HFFc6 (cell line): ENCODE measurements around the gene PCDH15. TPM values are rescaled to one million over a fixed set of nuclear protein-coding genes. Genes with fewer than 3 reads are reported as not detected.

ENCODE experiments used
- DNase-seq: peaks from one replicate; pipeline ENCODE4 v3.0.0-alpha.2; 2018
- H3K27ac Mint-ChIP-seq: 2 replicates; pipeline ENCODE4 v1.8.0; 2020; ENCODE audit warnings: mild to moderate bottlenecking, mixed read lengths
- H3K27me3 Mint-ChIP-seq: 2 replicates; pipeline ENCODE4 v1.8.0; 2021; ENCODE audit warnings: mild to moderate bottlenecking, moderate library complexity, mixed read lengths; ENCODE audit not compliant: insufficient read depth
- H3K36me3 Mint-ChIP-seq: 2 replicates; pipeline ENCODE4 v1.8.0; 2021; ENCODE audit warnings: low read depth, mixed read lengths
- H3K4me1 Mint-ChIP-seq: 2 replicates; pipeline ENCODE4 v1.8.0; 2020; ENCODE audit warnings: low read depth, mixed read lengths
- H3K4me3 Mint-ChIP-seq: 2 replicates; pipeline ENCODE4 v1.8.0; 2020; ENCODE audit warnings: mild to moderate bottlenecking, moderate library complexity, mixed read lengths
- H3K9me3 Mint-ChIP-seq: 2 replicates; pipeline ENCODE4 v1.8.0; 2020; ENCODE audit warnings: mild to moderate bottlenecking, mixed read lengths
- CTCF ChIP-seq: fragments of 200-600 bp; sonication (generic); IDR thresholded peaks from 2 replicates; pipeline ENCODE4 v1.5.0; 2021; ENCODE audit warnings: antibody characterized with exemption, mild to moderate bottlenecking
- total RNA-seq, 6 experiments: library from RNA; stranded (reverse); fragmentation: NEBNext Ultra II Directional; extraction: Animal tissue kit (Norgen Biotek cat#: 25700); gene quantifications; 2 replicates in 1 of 6; 3 replicates in 5 of 6; pipeline ENCODE4 v1.2.3, GENCODE V29; 2021

The PCDH15 gene
- total RNA-seq, 6 experiments from 2014 or later: not detected

DNA sequence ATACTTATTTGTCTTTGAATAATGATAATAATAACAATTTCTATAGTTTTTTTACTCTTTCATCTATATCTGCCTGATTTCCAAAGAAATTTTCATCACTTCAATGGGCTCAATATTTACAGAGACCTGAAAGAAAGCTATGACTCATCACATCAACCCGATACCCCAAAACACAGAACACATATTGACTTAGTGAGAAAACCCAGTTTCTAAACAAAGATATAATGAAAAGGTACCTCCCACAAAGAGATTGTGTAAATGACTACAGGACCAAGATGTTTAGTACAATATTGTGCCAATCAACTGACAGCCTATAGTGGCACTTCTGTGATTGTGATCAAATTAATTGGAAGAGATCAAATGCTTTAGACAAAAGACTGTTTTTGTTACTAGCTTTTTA lies 133.9 kb downstream of the PCDH15 start:
- H3K4me1 Mint-ChIP-seq: no peaks in the 10 kb centered on the region
- no peak overlapping the region for H3K4me3 Mint-ChIP-seq
- TF ChIP-seq CTCF: no peak
- H3K9me3 Mint-ChIP-seq: peaks cover 14% of the 10 kb centered on the region
- H3K27ac Mint-ChIP-seq: no peak overlapping the region
- no peaks in the 10 kb centered on the region for H3K36me3 Mint-ChIP-seq
- no peak for DNase-seq
- H3K27me3 Mint-ChIP-seq: no peaks in the 10 kb centered on the region

GRCh38 chr10:54666192-54666591 lies 134.8 kb downstream of the PCDH15 start:
- no peak overlapping the region for H3K4me3 Mint-ChIP-seq
- no peaks in the 10 kb centered on the region for H3K27me3 Mint-ChIP-seq
- no peak for TF ChIP-seq CTCF
- H3K27ac Mint-ChIP-seq: no peak overlapping the region
- DNase-seq: no peak
- no peaks in the 10 kb centered on the region for H3K4me1 Mint-ChIP-seq
- peaks cover 14% of the 10 kb centered on the region for H3K9me3 Mint-ChIP-seq
- H3K36me3 Mint-ChIP-seq: no peaks in the 10 kb centered on the region

DNA sequence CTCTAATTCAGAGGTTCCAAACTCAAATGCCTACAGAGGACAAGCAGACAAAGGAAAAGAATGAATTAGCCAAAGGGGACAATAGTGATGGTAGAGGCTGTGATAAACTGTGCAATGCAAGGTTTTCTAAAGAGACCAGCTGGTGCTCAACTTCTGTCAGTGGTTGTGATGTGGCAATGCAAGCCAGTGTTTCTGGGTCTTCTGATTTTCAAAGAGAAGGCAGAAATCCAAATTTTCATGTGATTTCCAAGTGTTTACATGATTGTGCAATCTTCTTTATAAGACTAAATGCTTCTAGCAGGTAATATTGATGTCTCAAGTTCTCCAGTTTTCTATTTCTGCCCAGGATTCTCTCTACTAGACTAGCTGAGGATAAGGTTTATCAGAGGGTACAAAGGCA lies 135.9 kb downstream of the PCDH15 start:
- Mint-ChIP-seq H3K4me3 (no peak overlapping the region), H3K4me1 (no peaks in the 10 kb centered on the region), H3K36me3 (no peaks in the 10 kb centered on the region), H3K27me3 (no peaks in the 10 kb centered on the region), H3K27ac (no peak overlapping the region), H3K9me3 (peaks cover 23% of the 10 kb centered on the region)
- no peak for DNase-seq
- TF ChIP-seq CTCF: no peak

GRCh38 chr10:54660397-54660796 lies 140.6 kb downstream of the PCDH15 start:
- H3K4me3 Mint-ChIP-seq: no peak overlapping the region
- H3K9me3 Mint-ChIP-seq: peaks cover 38% of the 10 kb centered on the region

DNA sequence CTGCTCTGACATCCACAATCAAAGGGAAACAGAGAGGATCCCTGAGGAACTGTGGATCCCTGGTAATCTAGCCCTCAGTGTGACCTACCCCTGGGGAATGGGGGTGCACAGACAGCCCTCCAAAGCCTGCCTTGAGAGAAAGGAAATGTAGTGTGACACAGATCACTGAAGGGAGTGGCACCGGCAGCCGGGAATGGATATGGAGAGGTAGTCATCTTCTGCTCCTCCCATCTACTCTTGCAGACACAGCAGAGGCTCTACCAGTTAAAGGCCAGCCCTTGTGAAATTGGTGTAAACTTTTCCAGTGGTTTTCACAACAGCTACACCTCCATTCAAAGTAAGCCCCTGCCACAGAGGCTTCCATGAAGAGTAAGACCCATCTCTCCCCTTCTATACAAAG lies 144.4 kb downstream of the PCDH15 start:
- no peak for TF ChIP-seq CTCF
- no peaks in the 10 kb centered on the region for H3K4me1 Mint-ChIP-seq
- H3K27ac Mint-ChIP-seq: no peak overlapping the region
- no peaks in the 10 kb centered on the region for H3K36me3 Mint-ChIP-seq
- no peak for DNase-seq
- peaks cover 42% of the 10 kb centered on the region for H3K9me3 Mint-ChIP-seq
- no peaks in the 10 kb centered on the region for H3K27me3 Mint-ChIP-seq
- H3K4me3 Mint-ChIP-seq: no peak overlapping the region

More at GRCh38 chr10:54660397-54660796, 140.6 kb downstream of the PCDH15 start:
- no peak for DNase-seq
- no peaks in the 10 kb centered on the region for H3K4me1 Mint-ChIP-seq
- no peaks in the 10 kb centered on the region for H3K36me3 Mint-ChIP-seq
- TF ChIP-seq CTCF: no peak
- H3K27me3 Mint-ChIP-seq: no peaks in the 10 kb centered on the region
- H3K27ac Mint-ChIP-seq: no peak overlapping the region

DNA sequence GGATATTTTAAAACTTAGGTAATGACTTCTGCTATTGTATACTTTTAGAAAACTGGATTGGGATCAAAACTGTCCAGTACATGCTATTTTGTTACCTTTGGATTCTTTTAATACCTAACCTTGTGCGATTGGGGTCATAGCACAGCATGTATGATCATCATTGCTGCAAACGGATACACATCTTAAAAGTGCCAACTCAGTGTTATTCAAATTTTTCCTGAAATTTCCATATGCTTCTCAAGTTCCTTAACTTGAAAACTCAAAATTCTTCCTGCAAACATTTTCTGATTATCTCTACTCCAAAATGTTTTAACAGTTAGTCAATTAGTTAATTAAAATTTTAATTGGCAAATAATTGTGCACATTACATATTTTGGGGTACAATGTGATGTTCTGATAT lies 147.5 kb downstream of the PCDH15 start:
- DNase-seq: no peak
- Mint-ChIP-seq H3K4me1 (no peaks in the 10 kb centered on the region), H3K27ac (no peak overlapping the region), H3K4me3 (no peak overlapping the region), H3K9me3 (peaks cover 30% of the 10 kb centered on the region), H3K36me3 (no peaks in the 10 kb centered on the region), H3K27me3 (no peaks in the 10 kb centered on the region)
- TF ChIP-seq CTCF: no peak
